Transverse colon (tissue), 4 donors: ENCODE data around the gene TXNDC8. TPM values are rescaled to one million over a fixed set of nuclear protein-coding genes. Genes with fewer than 3 reads are reported as not detected.

Experiments
- DNase-seq: peaks from one replicate; pipeline ENCODE4 v3.0.0-alpha.2; 2019
- H3K27ac ChIP-seq, 4 donors: fragments of 200-600 bp; sonication (generic); 2 replicates each; pipeline ENCODE4 v1.5.1; 2016 to 2018; ENCODE audit warnings: inconsistent platforms in 4 of 4
- H3K27me3 ChIP-seq: fragments of 200-600 bp; sonication (generic); 2 replicates; pipeline ENCODE4 v1.5.1; 2017; ENCODE audit warnings: inconsistent platforms
- H3K36me3 ChIP-seq, 4 donors: fragments of 200-600 bp; sonication (generic); 2 replicates each; pipeline ENCODE4 v1.5.1; 2017 to 2019; ENCODE audit warnings: inconsistent platforms in 4 of 4
- H3K4me1 ChIP-seq, 4 donors: fragments of 200-600 bp; sonication (generic); 2 replicates each; pipeline ENCODE4 v1.5.1; 2017 to 2020; ENCODE audit warnings: inconsistent platforms in 4 of 4
- H3K4me3 ChIP-seq, 4 donors: fragments of 200-600 bp; sonication (generic); 1 replicate in 1 of 4; 2 replicates in 3 of 4; pipeline versions ENCODE4 v1.5.1 to v1.6.1; 2017 to 2019; ENCODE audit warnings: inconsistent platforms in 4 of 4
- H3K9me3 ChIP-seq, 2 donors: fragments of 200-600 bp; sonication (generic); 2 replicates each; pipeline ENCODE4 v1.5.1; 2017 to 2019; ENCODE audit warnings: inconsistent platforms in 2 of 2
- EP300 ChIP-seq: sonication (generic); formaldehyde crosslinking; IDR thresholded peaks from one replicate; pipeline ENCODE4 v1.6.1; 2017; ENCODE audit warnings: antibody characterized with exemption, low read depth
- POLR2A ChIP-seq: fragments of 450-650 bp; IDR thresholded peaks from one replicate; pipeline ENCODE4 v1.6.1; 2016; ENCODE audit warnings: antibody characterized with exemption, mild to moderate bottlenecking, moderate library complexity
- POLR2AphosphoS5 ChIP-seq, 3 donors: sonication (generic); formaldehyde crosslinking; IDR thresholded peaks; one replicate each; pipeline ENCODE4 v1.6.1; 2016; ENCODE audit warnings: antibody characterized with exemption in 3 of 3
- WGBS, 2 donors: methylation state at CpG; one replicate each; pipeline ENCODE4 v1.1.5; 2018; ENCODE audit warnings: low coverage in 1 of 2; 5-methylcytosine and 5-hydroxymethylcytosine counted together
- in situ Hi-C, 4 donors: fragments of 200-750 bp; cut with MboI; loops; one replicate each; pipeline versions ENCODE4 v1.15.0 to v1.15.1; 2017; ENCODE audit warnings: low sequenced_read_pairs in 3 of 4, low pct_ligation_motif_present in 1 of 4, low pct_unique_long_range_greater_than_20kb in 1 of 4
- intact Hi-C: fragments of 100-400 bp; cut with DNase I; formaldehyde crosslinking; loops from one replicate; pipeline ENCODE4 v1.15.1; 2023; ENCODE audit warnings: low total_unique reads
- total RNA-seq, 4 donors: library from RNA; depleted of rRNA; stranded (reverse); fragments of >200 nt; gene quantifications; one replicate each; pipeline ENCODE4 v1.1.0, GENCODE V29; 2016
- TF ChIP-seq, protein P1 (sequence below), 5 experiments: fragments of 200-600 bp in 3 of 5; fragments of 450-650 bp in 2 of 5; sonication (generic) in 3 of 5; IDR thresholded peaks; 1 replicate in 2 of 5; 2 replicates in 3 of 5; pipeline ENCODE4 v1.5.1; 2016 to 2017; ENCODE audit warnings: antibody characterized with exemption in 5 of 5, inconsistent platforms in 3 of 5, mild to moderate bottlenecking in 2 of 5, moderate library complexity in 1 of 5

The TXNDC8 gene
- total RNA-seq, 4 donors from 2014 or later: not detected

DNA sequence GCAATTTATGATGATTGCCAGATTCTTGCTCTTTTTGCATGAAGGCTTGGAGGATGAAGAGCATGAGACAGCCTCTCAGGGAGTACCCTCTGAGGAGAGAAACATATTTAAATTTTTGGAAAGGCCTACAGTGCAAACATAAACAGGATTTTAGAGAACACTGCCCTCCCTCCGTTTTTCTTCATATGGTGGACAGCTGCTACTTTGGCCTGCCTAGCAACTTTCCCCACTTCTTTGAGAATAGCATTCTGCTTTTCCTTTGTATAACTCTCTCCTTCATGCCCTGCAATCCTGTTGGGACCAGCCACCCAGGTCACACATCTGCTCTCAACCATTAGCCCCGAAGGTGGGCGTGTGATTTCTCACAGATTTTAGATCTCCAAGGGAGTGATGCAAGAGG lies 60.9 kb downstream of the TXNDC8 start:
- no peaks in the 10 kb centered on the region for H3K36me3 ChIP-seq
- intact Hi-C loops: no loop called here
- H3K27ac ChIP-seq: no peak overlapping the region
- in situ Hi-C loops: no loop called here
- H3K4me3 ChIP-seq: no peak overlapping the region
- H3K9me3 ChIP-seq: no peaks in the 10 kb centered on the region
- H3K27me3 ChIP-seq: no peaks in the 10 kb centered on the region
- no peak for DNase-seq
- 67 to 68% methylated on average over 1 to 3 of the region's 3 CpGs for WGBS, 2 donors
- H3K4me1 ChIP-seq: peaks cover 0 to 6% (median 3%) of the 10 kb centered on the region in 4 donors
- TF ChIP-seq POLR2AphosphoS5 (IDR thresholded peaks at IDR 0.05) (no peak), POLR2A (no peak), EP300 (no peak)
- TF ChIP-seq, protein P1, sequence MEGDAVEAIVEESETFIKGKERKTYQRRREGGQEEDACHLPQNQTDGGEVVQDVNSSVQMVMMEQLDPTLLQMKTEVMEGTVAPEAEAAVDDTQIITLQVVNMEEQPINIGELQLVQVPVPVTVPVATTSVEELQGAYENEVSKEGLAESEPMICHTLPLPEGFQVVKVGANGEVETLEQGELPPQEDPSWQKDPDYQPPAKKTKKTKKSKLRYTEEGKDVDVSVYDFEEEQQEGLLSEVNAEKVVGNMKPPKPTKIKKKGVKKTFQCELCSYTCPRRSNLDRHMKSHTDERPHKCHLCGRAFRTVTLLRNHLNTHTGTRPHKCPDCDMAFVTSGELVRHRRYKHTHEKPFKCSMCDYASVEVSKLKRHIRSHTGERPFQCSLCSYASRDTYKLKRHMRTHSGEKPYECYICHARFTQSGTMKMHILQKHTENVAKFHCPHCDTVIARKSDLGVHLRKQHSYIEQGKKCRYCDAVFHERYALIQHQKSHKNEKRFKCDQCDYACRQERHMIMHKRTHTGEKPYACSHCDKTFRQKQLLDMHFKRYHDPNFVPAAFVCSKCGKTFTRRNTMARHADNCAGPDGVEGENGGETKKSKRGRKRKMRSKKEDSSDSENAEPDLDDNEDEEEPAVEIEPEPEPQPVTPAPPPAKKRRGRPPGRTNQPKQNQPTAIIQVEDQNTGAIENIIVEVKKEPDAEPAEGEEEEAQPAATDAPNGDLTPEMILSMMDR (IDR thresholded peaks at IDR 0.05): no peak

DNA sequence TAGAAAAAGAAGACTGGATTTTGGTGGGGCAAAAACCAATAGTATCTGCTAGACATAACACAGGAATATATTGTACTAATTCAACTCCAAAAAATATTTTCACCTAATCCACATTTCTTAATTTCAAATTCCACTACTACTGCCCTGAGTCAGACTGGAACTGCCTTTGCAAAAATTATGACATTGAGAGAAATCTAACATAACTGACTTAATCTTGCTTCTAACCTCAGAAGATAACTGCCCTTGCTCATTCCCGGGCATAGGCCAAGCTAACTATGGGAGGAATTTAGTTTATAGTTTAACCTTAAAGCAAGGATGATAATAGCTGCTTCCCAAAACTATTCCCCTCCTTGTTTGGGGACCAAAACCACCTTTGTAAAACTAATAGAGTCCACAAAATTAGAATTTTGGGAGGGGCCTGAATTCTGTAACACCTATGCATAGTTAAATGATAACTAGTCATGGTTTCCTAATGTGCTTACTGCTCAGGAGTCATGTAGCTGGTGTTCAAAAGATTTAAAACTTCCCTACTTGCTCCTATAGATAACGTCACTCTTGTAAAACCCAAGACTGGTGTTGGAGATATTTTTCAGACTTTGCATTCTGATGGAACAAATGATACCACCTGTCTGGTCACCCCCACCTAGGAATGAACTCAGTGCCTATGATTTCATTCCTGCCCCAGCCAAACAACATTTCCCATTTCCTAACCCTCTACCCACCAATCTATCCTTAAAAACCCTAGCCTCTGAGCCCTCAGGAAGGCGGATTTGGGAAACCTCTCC lies 67.3 kb downstream of the TXNDC8 start:
- Histone ChIP-seq H3K4me3 (no peak overlapping the region), H3K27ac (no peak overlapping the region), H3K27me3 (no peaks in the 10 kb centered on the region), H3K9me3 (no peaks in the 10 kb centered on the region), H3K36me3 (no peaks in the 10 kb centered on the region), H3K4me1 (no peaks in the 10 kb centered on the region)
- in situ Hi-C loops (no loop called here), intact Hi-C loops (no loop called here)
- WGBS, 2 donors: 77 to 79% methylated on average over 2 to 3 of the region's 3 CpGs
- DNase-seq: no peak
- TF ChIP-seq, protein P1 (IDR thresholded peaks at IDR 0.05): no peak
- TF ChIP-seq POLR2A: no peak
- no peak for TF ChIP-seq POLR2AphosphoS5 (IDR thresholded peaks at IDR 0.05)
- TF ChIP-seq EP300: no peak

DNA sequence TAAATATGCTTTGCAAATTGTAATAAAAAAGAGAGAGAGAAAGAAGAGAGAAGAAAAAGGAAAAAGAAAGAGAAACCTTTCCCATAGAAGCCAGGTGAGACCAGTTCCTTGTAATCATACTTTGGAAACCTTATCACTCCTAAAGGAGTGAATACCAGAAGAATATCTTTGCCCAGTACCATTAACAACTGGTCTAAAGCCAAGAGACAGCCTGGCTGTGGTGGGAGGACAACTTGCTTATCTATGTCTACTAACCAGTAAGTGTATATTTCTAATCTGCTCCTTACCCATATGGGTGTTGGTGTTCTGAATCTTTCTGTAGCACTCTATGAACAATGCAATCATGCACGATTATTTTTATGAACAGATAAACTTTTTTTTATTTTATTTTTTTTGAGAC lies 70.9 kb downstream of the TXNDC8 start:
- H3K27me3 ChIP-seq: no peaks in the 10 kb centered on the region
- WGBS, 2 donors: 40 to 42% methylated on average over 1 of the region's 1 CpG
- intact Hi-C loops: no loop called here
- H3K4me1 ChIP-seq: peaks cover 0 to 2% (median 0%) of the 10 kb centered on the region in 4 donors
- no peak overlapping the region for H3K27ac ChIP-seq
- DNase-seq: no peak
- no peak for TF ChIP-seq EP300
- TF ChIP-seq, protein P1 (IDR thresholded peaks at IDR 0.05): no peak
- no peak for TF ChIP-seq POLR2A
- no peak for TF ChIP-seq POLR2AphosphoS5 (IDR thresholded peaks at IDR 0.05)
- in situ Hi-C loops: no loop called here
- no peak overlapping the region for H3K4me3 ChIP-seq
- H3K9me3 ChIP-seq: no peaks in the 10 kb centered on the region
- H3K36me3 ChIP-seq: no peaks in the 10 kb centered on the region

DNA sequence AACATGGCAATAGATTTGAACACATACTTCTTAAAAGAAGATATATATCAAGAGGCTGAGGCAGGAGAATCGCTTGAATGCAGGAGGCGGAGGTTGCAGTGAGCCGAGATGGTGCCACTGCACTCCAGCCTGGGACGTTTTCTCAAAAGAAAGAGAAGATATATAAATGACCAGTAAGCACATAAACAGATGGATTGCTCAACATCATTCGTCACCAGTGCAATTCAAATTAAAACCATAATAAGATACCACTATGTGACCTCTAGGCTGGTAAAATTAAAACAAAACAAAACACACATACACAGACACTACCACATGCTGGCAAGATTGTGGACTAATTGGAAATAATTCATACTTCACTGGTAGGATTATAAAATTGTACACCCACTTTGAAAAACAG lies 76.0 kb downstream of the TXNDC8 start:
- Histone ChIP-seq H3K9me3 (no peaks in the 10 kb centered on the region), H3K36me3 (no peaks in the 10 kb centered on the region), H3K27me3 (no peaks in the 10 kb centered on the region), H3K4me3 (no peak overlapping the region), H3K4me1 (peaks cover 16 to 38% (median 22%) of the 10 kb centered on the region in 4 donors), H3K27ac (no peak overlapping the region)
- no peak for DNase-seq
- intact Hi-C loops (no loop called here), in situ Hi-C loops (no loop called here)
- 54 to 59% methylated on average over 5 of the region's 5 CpGs for WGBS, 2 donors
- TF ChIP-seq POLR2AphosphoS5 (IDR thresholded peaks at IDR 0.05): no peak
- TF ChIP-seq, protein P1 (IDR thresholded peaks at IDR 0.05): no peak
- no peak for TF ChIP-seq EP300
- no peak for TF ChIP-seq POLR2A
